Measurements from ENCODE around the gene SHF. TPM values are rescaled to one million over a fixed set of nuclear protein-coding genes. Genes with fewer than 3 reads are reported as not detected.

Gene SHF
- total RNA-seq, 2 donors from 2014 or later, result 4.7 to 12.0 TPM

DNA sequence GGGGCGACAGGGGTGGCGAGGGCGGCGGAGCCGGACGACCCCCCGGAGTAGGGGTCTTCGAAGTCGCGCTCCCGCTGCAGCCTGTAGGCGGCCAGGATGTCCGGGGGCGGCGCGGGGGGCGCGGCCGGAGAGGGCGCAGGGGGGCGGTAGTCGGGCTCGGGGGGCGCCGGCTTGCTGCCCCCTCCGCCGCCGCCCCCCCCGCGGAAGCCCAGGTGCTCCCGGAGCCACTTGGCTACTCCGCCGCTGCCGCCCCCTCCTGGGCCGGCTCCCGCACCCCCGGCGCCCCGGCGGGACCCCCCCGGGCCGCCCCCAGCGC lies 230 bp downstream of the SHF start:
- no peak for DNase-seq (ENCODE audit: low spot score)
- peaks cover 0 to 26% of the 10 kb centered on the region in 2 donors for H3K4me1 ChIP-seq
- H3K9me3 ChIP-seq, result no peaks in the 10 kb centered on the region
- H3K27me3 ChIP-seq, result no peaks in the 10 kb centered on the region
- H3K4me3 ChIP-seq, result peak overlapping the region; percentile 77 to 81
- TF ChIP-seq, protein P1, sequence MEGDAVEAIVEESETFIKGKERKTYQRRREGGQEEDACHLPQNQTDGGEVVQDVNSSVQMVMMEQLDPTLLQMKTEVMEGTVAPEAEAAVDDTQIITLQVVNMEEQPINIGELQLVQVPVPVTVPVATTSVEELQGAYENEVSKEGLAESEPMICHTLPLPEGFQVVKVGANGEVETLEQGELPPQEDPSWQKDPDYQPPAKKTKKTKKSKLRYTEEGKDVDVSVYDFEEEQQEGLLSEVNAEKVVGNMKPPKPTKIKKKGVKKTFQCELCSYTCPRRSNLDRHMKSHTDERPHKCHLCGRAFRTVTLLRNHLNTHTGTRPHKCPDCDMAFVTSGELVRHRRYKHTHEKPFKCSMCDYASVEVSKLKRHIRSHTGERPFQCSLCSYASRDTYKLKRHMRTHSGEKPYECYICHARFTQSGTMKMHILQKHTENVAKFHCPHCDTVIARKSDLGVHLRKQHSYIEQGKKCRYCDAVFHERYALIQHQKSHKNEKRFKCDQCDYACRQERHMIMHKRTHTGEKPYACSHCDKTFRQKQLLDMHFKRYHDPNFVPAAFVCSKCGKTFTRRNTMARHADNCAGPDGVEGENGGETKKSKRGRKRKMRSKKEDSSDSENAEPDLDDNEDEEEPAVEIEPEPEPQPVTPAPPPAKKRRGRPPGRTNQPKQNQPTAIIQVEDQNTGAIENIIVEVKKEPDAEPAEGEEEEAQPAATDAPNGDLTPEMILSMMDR (IDR thresholded peaks at IDR 0.05), result no peak
- H3K36me3 ChIP-seq, result no peaks in the 10 kb centered on the region
- peak overlapping the region; percentile 80 to 81 for H3K27ac ChIP-seq

GRCh38 chr15:45186771-45187577 lies 792 bp downstream of the SHF start:
- H3K27me3 ChIP-seq, result no peaks in the 10 kb centered on the region
- no peaks in the 10 kb centered on the region for H3K36me3 ChIP-seq
- no peaks in the 10 kb centered on the region for H3K9me3 ChIP-seq
- TF ChIP-seq, protein P1 (IDR thresholded peaks at IDR 0.05), result no peak
- H3K4me1 ChIP-seq, result peaks cover 0 to 26% of the 10 kb centered on the region in 2 donors
- no peak for DNase-seq (ENCODE audit: low spot score)
- peak overlapping the region; percentile 80 to 81 for H3K27ac ChIP-seq
- H3K4me3 ChIP-seq, result peak overlapping the region; percentile 77 to 81

- Histone ChIP-seq H3K9me3 (no peaks in the 10 kb centered on the region), H3K4me3 (peak overlapping the region; percentile 77 to 81), H3K36me3 (no peaks in the 10 kb centered on the region), H3K27me3 (no peaks in the 10 kb centered on the region), H3K27ac (peak overlapping the region; percentile 80 to 81), H3K4me1 (peaks cover 0 to 26% of the 10 kb centered on the region in 2 donors)
- TF ChIP-seq, protein P1 (IDR thresholded peaks at IDR 0.05), result no peak
- no peak for DNase-seq (ENCODE audit: low spot score)
Observed at GRCh38 chr15:45185903-45186770, 1.6 kb downstream of the SHF start.

- TF ChIP-seq, protein P1 (IDR thresholded peaks at IDR 0.05), result no peak
- no peaks in the 10 kb centered on the region for H3K27me3 ChIP-seq
- no peaks in the 10 kb centered on the region for H3K36me3 ChIP-seq
- no peak overlapping the region for H3K4me3 ChIP-seq
- no peak overlapping the region for H3K27ac ChIP-seq
- no peaks in the 10 kb centered on the region for H3K9me3 ChIP-seq
- H3K4me1 ChIP-seq, result peaks cover 0 to 26% of the 10 kb centered on the region in 2 donors
- no peak for DNase-seq (ENCODE audit: low spot score)
Observed at GRCh38 chr15:45185069-45185779, 2.5 kb downstream of the SHF start.

DNA sequence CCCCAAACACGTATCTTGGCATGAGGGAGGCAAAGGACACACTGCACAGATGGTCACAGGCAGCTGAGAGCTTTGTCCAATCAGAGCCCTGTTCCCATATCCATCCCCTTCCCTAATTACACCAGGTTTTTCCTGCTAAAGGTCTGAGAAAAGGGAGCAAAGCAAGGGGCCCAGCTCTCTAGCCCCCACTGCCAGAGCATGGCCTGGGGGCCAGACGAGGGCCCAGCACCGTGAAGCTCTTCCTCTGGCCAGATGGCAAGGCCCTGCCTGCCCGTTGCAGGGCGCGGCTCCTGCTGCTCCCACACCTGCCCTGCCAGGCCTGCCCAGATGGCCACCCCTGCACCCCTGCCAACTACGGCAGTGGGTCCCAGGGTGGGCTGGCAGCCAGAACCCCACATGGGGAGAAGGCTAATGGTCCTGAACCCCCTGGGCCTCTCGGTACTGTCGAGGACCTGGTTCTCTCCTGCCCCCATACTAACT lies 3.2 kb downstream of the SHF start:
- no peaks in the 10 kb centered on the region for H3K9me3 ChIP-seq
- TF ChIP-seq, protein P1 (IDR thresholded peaks at IDR 0.05), result no peak
- no peaks in the 10 kb centered on the region for H3K27me3 ChIP-seq
- no peaks in the 10 kb centered on the region for H3K36me3 ChIP-seq
- no peak overlapping the region for H3K4me3 ChIP-seq
- peaks cover 0 to 26% of the 10 kb centered on the region in 2 donors for H3K4me1 ChIP-seq
- no peak for DNase-seq (ENCODE audit: low spot score)
- no peak overlapping the region for H3K27ac ChIP-seq
